Activated CD4-positive, alpha-beta T cell treated with anti-CD3 and anti-CD28 coated beads, Interleukin-2, amount 10 ng/mL, durations not matched to agents 7 days and 5 days (primary cell): ENCODE results near the gene AHNAK. TPM values are rescaled to one million over a fixed set of nuclear protein-coding genes. Genes with fewer than 3 reads are reported as not detected.

Experiments used
- CTCF ChIA-PET: fragments of 350-600 bp; sonication (Branson Sonifier 250); formaldehyde crosslinking; loops from one replicate; lab custom pipeline; 2021; ENCODE audit warnings: antibody characterized with exemption; lab: Charles Lee
- POLR2A ChIA-PET: fragments of 350-600 bp; sonication (Branson Sonifier 250); formaldehyde crosslinking; loops from one replicate; lab custom pipeline; 2021; ENCODE audit warnings: antibody characterized with exemption; lab: Charles Lee
- DNase-seq: peaks from one replicate; pipeline ENCODE4 v3.0.0-alpha.2; 2020
- H3K27ac Mint-ChIP-seq: one replicate; pipeline ENCODE4 v1.8.0; 2021; ENCODE audit warnings: mild to moderate bottlenecking, moderate library complexity, mixed read lengths
- H3K27me3 Mint-ChIP-seq: one replicate; pipeline ENCODE4 v1.8.0; 2021; ENCODE audit warnings: mixed read lengths
- H3K36me3 Mint-ChIP-seq: one replicate; pipeline ENCODE4 v1.8.0; 2021; ENCODE audit warnings: low read depth, mixed read lengths
- H3K4me1 Mint-ChIP-seq: one replicate; pipeline ENCODE4 v1.8.0; 2021; ENCODE audit warnings: mixed read lengths
- H3K4me3 Mint-ChIP-seq: one replicate; pipeline ENCODE4 v1.8.0; 2021; ENCODE audit warnings: mild to moderate bottlenecking, moderate library complexity, mixed read lengths
- H3K9me3 Mint-ChIP-seq: one replicate; pipeline ENCODE4 v1.8.0; 2021; ENCODE audit warnings: mixed read lengths
- total RNA-seq, 2 experiments: library from RNA; stranded (reverse); gene quantifications; one replicate each; pipeline ENCODE4 v1.2.3, GENCODE V29; 2021

The AHNAK gene
- total RNA-seq, 2 experiments from 2014 or later: 206 to 237 TPM

DNA sequence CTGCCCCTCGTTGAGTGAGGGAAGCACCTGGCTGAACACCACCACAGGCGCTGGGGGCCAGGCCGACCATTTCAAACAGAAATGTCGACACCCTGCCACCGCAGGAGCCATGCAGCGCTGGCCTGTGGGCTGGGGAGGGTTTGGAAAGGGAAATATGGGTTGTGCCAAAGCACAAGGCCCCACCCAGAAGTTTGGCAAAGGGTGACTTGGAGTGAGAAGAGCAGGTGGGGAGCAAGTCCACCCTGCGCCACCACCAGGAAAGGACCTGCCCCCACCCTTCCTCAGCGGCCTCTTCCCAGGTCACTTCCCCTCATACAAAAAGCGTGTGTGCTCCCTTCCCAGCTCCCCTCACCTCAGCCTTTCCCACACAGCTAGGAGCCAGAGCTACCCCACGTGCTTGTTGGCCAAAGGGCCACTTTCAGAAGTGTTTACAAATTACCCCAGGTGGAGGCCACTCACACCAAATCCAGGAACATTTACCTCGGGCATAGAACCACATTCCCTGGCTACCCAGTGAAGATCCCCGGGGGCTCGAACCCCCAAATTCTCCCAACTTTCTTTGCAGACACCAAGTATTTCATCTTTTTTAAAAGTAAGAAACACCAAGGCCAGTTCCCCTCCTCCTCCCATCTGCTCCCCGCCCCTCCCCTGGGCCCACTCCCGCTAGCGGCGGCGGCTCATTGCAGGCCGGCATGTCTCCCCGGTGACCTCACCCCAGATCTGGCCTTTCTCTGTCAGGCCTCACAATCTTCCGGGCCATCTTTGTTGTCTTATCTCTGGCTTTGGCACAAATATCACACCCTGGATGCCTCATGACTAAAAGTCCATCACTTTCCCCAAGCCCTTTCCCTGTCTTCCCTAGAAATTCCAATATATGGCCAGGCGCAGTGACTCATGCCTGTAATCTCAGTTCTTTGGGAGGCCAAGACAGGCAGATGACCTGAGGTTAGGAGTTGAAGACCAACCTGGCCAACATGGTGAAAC, 148.3 kb downstream of the AHNAK start:
- no peaks in the 10 kb centered on the region for H3K36me3 Mint-ChIP-seq

DNA sequence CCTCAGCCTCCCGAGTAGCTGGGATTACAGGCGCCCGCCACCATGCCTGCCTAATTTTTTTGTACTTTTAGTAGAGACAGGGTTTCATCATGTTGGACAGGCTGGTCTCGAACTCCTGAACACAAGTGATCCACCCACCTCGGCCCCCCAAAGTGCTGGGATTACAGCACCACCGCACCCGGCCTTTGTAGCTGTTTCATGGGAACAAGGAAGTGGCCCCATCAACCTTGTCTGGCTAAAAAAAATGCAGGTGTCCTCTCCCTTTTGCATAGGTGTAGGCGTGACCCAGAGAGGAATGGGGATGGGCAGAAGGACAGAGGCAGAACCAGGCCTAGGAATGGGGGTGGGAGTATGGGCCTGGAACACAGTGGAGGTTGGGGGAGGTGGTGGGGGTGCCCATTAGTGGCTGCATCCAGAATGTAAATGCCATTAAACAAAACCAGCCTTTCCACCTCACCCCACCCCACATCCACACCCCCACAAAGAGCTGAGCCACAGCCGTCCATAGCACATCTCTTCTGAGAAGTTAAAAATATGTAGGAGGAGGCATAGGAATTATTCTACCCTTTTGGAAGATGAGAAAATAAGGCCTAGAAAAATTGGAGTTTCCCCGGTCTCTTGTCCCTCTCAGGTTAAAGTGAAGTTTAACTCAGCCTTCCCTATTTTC, 150.6 kb downstream of the AHNAK start:
- Mint-ChIP-seq H3K4me3 (no peak overlapping the region), H3K4me1 (peaks cover 22% of the 10 kb centered on the region)
- POLR2A ChIA-PET: no interaction called here

More for the DNA sequence above, 148.3 kb downstream of the AHNAK start:
- no peaks in the 10 kb centered on the region for H3K27me3 Mint-ChIP-seq
- DNase-seq: no peak
- no peak overlapping the region for H3K27ac Mint-ChIP-seq
- no peak overlapping the region for H3K4me3 Mint-ChIP-seq
- H3K9me3 Mint-ChIP-seq: no peaks in the 10 kb centered on the region
- peaks cover 38% of the 10 kb centered on the region for H3K4me1 Mint-ChIP-seq
- ChIA-PET POLR2A (interaction anchor here (0.6 kb wide), 1 partner anchor 154 kb away, joined by 5 read pairs; no protein-coding TSS in a partner anchor), CTCF (interaction anchor here (1.5 kb wide), 1 partner anchor 26 kb away, joined by 4 read pairs; no protein-coding TSS in a partner anchor)

DNA sequence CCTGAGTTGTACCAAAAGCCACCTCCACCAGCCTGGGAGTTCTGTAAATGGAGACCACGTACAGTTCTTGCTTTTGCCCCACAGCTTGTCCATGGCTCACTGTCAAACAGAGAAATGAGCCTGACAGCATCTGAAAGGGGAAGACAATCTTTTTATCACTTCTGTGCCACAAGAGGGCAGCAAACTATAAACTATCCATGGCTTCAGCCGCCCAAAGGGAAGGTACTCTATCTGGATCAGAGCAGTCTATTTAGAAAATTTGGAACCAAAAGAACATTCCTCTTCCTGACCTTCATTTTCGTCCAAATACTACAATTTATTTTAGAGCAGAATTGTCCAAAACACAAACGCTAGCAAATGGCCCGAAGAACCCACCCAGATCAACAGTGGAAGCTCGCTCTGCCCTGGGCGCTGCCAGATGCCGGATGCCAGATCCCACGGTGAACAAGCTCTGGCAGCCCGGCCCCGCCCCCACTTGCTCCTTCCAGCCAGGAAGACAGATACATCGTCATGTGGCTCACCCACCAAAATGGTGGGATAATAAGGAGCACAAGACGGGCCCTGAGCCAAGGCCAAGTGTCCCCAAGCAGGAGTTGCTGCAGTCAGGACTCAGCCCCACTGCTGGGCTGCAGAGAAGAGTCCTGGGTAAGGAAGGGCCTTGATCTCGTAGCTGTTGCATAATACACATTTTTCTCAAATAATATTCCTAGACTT, 151.6 kb downstream of the AHNAK start:
- peaks cover 22% of the 10 kb centered on the region for H3K4me1 Mint-ChIP-seq
- H3K9me3 Mint-ChIP-seq: no peaks in the 10 kb centered on the region
- peaks cover 4% of the 10 kb centered on the region for H3K27me3 Mint-ChIP-seq
- no peak overlapping the region for H3K27ac Mint-ChIP-seq
- no peak overlapping the region for H3K4me3 Mint-ChIP-seq
- DNase-seq: peak; percentile 71
- POLR2A ChIA-PET: interaction anchor here (0.6 kb wide), 1 partner anchor 76 kb away, joined by 4 read pairs; no protein-coding TSS in a partner anchor
- no peaks in the 10 kb centered on the region for H3K36me3 Mint-ChIP-seq
- CTCF ChIA-PET: interaction anchor here (0.6 to 3.3 kb wide), 21 partner anchors 9 to 315 kb away, joined by 3 to 21 read pairs (median 5); partner anchors contain the start of genes C11orf98, CSKMT and TUT1

More for the DNA sequence above, 150.6 kb downstream of the AHNAK start:
- Mint-ChIP-seq H3K36me3 (no peaks in the 10 kb centered on the region), H3K27ac (no peak overlapping the region), H3K27me3 (peaks cover 4% of the 10 kb centered on the region), H3K9me3 (no peaks in the 10 kb centered on the region)
- no peak for DNase-seq
- CTCF ChIA-PET: interaction anchor here (0.8 to 3.3 kb wide), 10 partner anchors 8 to 309 kb away, joined by 3 to 21 read pairs (median 6); partner anchors contain the start of gene TUT1

DNA sequence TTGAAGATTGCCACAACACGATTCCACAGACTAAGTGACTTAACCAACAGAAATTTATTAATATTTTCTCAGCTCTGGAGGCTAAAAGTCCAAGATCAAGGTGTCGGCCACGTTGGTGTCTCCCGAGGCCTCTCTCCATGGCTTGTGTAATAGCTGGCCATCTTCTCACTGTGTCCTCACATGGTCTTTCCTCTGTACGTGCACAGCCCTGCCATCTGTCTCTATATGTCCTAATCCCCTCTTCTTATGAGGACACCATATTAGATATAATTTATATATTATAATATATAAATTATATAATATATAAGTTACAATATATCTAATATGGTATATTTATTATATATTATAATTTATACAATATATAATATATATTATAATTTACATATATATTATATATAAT, 152.9 kb downstream of the AHNAK start:
- H3K27ac Mint-ChIP-seq: no peak overlapping the region
- no peak for DNase-seq
- H3K4me1 Mint-ChIP-seq: peaks cover 16% of the 10 kb centered on the region
- H3K9me3 Mint-ChIP-seq: no peaks in the 10 kb centered on the region
- H3K27me3 Mint-ChIP-seq: peaks cover 9% of the 10 kb centered on the region
- ChIA-PET CTCF (interaction anchor here (0.7 to 3.3 kb wide), 10 partner anchors 8 to 283 kb away, joined by 3 to 21 read pairs (median 5); no protein-coding TSS in a partner anchor), POLR2A (no interaction called here)
- no peaks in the 10 kb centered on the region for H3K36me3 Mint-ChIP-seq
- no peak overlapping the region for H3K4me3 Mint-ChIP-seq

DNA sequence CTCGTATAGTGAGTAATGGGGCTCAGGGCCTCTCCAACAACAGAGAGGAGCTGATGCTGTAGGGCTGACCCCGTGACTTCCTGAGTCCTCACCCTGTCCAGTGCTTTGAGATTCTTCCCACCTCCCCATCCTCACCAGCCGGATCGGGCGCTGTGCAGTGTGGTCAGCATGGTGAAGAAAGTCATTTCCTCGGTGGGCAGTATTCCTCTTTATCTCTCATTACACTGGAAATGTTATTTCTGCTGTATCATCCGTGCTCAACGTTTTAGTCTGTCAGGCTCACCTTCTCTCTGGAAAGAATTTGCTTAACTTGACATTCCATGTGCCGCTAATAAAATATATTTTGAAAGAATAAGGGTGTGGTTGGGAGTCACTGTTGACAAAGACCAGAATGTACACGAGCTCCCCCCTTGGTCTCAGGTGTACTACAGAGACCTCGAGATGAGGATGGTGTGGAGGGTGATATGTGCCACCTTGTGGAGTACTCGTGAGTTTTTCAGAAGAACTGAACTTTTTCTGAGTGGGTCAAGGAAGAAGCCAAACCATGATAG, 153.5 kb downstream of the AHNAK start:
- Mint-ChIP-seq H3K4me3 (no peak overlapping the region), H3K27me3 (peaks cover 9% of the 10 kb centered on the region), H3K27ac (no peak overlapping the region), H3K4me1 (peaks cover 11% of the 10 kb centered on the region), H3K36me3 (no peaks in the 10 kb centered on the region), H3K9me3 (no peaks in the 10 kb centered on the region)
- peak; percentile 45 for DNase-seq
- CTCF ChIA-PET: interaction anchor here (0.7 to 3.0 kb wide), 8 partner anchors 9 to 164 kb away, joined by 3 to 10 read pairs (median 4); partner anchors contain the start of gene SCGB1A1
- POLR2A ChIA-PET: no interaction called here

DNA sequence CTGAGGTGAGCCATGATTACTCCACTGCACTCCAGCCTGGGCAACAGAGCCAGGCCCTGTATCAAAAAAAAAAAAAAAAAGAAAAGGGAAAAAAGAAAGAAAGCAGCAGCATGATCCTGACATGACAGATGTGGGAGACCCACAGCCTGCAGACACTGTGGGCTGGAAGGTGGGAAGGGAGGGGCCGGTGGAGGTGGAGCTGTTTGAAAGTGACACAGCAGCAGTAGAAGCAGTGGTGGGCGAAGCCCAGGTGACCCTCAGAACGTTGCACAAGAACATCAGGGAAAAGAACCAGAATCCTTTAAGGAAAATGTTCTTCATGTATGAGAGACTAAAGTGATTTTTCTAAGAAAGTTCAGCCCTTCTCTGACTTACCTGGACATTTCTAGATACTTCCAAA, 154.1 kb downstream of the AHNAK start:
- peaks cover 13% of the 10 kb centered on the region for H3K4me1 Mint-ChIP-seq
- no peaks in the 10 kb centered on the region for H3K36me3 Mint-ChIP-seq
- no peak overlapping the region for H3K4me3 Mint-ChIP-seq
- CTCF ChIA-PET: interaction anchor here (1.4 to 2.0 kb wide), 4 partner anchors 9 to 163 kb away, joined by 4 to 5 read pairs (median 4); partner anchors contain the start of gene SCGB1A1
- no peak for DNase-seq
- H3K9me3 Mint-ChIP-seq: no peaks in the 10 kb centered on the region
- H3K27me3 Mint-ChIP-seq: peaks cover 9% of the 10 kb centered on the region
- POLR2A ChIA-PET: no interaction called here
- no peak overlapping the region for H3K27ac Mint-ChIP-seq

DNA sequence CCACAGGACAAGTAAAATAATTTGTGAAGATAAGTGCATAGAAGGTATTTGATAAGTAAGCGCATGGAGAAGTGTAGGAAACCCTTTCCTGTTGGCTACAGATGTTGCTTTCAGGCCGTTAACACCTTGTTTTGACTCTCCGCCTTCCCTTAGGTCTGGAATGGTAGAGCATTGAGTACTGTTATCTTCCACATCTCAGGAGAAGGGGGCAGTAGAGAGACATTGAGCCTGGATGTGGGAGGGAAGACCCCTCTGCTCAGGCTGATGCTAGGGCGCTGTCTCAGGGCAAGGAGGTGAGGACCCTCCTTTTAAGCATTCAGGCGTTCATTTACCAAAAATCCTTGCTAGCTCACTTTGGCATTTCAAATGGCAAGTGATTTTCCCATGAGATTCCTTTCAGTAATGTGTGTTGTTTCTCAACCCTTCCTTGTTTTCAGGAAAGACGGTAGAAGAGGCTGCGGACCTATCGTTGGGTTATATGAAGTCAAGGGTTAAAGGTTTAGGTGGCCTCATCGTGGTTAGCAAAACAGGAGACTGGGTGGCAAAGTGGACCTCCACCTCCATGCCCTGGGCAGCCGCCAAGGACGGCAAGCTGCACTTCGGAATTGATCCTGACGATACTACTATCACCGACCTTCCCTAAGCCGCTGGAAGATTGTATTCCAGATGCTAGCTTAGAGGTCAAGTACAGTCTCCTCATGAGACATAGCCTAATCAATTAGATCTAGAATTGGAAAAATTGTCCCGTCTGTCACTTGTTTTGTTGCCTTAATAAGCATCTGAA, 154.8 kb downstream of the AHNAK start:
- Mint-ChIP-seq H3K4me1 (peaks cover 14% of the 10 kb centered on the region), H3K4me3 (no peak overlapping the region), H3K27ac (no peak overlapping the region), H3K9me3 (no peaks in the 10 kb centered on the region), H3K27me3 (peaks cover 9% of the 10 kb centered on the region), H3K36me3 (no peaks in the 10 kb centered on the region)
- ChIA-PET POLR2A (interaction anchor here (0.6 kb wide), 1 partner anchor 385 kb away, joined by 3 read pairs; no protein-coding TSS in a partner anchor), CTCF (interaction anchor here (0.6 to 2.0 kb wide), 4 partner anchors 27 to 377 kb away, joined by 4 to 6 read pairs (median 4); partner anchors contain the start of gene SCGB1A1)
- DNase-seq: no peak

DNA sequence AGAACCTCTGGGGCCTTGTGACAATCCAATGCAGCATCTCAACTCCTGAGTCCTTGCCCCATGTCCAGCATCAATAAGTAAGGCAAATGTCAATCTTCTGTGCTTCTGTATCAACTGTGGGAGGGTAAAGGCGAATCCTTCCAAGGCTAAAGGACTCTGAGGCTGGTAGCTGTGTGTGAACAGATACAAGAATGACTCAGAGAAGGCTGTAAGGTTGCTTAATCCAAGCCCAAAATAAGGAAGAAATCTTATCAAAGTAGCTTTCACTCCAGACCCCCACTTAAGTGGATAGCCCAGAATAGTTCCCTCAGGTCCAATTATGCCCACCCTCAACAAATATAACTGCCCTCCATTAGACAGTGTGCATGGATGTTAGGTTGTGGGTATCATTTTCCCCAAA, 155.9 kb downstream of the AHNAK start:
- Mint-ChIP-seq H3K27me3 (peaks cover 9% of the 10 kb centered on the region), H3K4me1 (peaks cover 20% of the 10 kb centered on the region), H3K36me3 (no peaks in the 10 kb centered on the region), H3K27ac (no peak overlapping the region), H3K9me3 (no peaks in the 10 kb centered on the region), H3K4me3 (no peak overlapping the region)
- DNase-seq: no peak
- POLR2A ChIA-PET: no interaction called here
- CTCF ChIA-PET: interaction anchor here (1.1 kb wide), 1 partner anchor 166 kb away, joined by 3 read pairs; no protein-coding TSS in a partner anchor

DNA sequence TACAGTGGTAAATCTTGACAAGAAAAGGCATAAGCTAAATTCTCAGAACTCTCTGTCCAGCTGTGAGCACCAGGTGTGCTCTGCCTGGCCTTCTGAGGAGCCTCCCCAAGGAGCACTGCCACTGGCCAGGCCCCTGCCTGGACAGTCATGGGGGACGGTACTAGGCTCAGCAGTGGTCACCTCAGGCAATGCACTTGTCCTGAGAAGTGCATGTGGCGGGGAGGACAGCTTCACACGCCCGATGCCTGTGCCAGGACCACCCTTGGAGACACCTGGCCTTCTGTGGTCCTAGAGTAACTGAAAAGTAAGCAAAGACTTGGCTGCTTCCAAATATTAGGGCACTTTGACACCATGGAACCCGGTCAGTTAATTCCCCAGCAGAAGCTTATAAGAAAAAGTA, 156.4 kb downstream of the AHNAK start:
- POLR2A ChIA-PET: no interaction called here
- Mint-ChIP-seq H3K27ac (no peak overlapping the region), H3K4me1 (peaks cover 24% of the 10 kb centered on the region), H3K4me3 (no peak overlapping the region), H3K36me3 (no peaks in the 10 kb centered on the region), H3K9me3 (no peaks in the 10 kb centered on the region), H3K27me3 (peaks cover 9% of the 10 kb centered on the region)
- no peak for DNase-seq
- CTCF ChIA-PET: interaction anchor here (0.7 to 1.1 kb wide), 2 partner anchors 10 to 167 kb away, joined by 3 read pairs; no protein-coding TSS in a partner anchor

DNA sequence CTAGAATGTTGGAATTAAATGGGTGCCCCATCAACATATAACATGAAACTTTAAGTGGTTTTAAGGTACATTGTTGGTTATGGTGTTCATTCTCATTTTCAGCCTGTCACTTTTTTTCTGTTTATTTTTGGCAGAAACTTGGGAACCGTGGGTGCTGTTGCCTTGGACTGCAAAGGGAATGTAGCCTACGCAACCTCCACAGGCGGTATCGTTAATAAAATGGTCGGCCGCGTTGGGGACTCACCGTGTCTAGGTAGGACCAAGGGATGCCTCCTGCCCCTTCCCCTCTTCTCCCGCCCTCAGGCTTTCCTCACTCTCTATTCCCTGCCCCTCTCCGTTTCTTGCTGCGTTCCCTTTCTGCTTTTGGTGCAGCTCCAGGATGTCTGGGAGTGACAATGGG, 157.6 kb downstream of the AHNAK start:
- H3K9me3 Mint-ChIP-seq: no peaks in the 10 kb centered on the region
- H3K27ac Mint-ChIP-seq: no peak overlapping the region
- H3K27me3 Mint-ChIP-seq: peaks cover 9% of the 10 kb centered on the region
- DNase-seq: no peak
- CTCF ChIA-PET: interaction anchor here (0.6 to 1.3 kb wide), 3 partner anchors 18 to 37 kb away, joined by 4 to 6 read pairs (median 5); no protein-coding TSS in a partner anchor
- no peaks in the 10 kb centered on the region for H3K36me3 Mint-ChIP-seq
- POLR2A ChIA-PET: no interaction called here
- peaks cover 19% of the 10 kb centered on the region for H3K4me1 Mint-ChIP-seq
- no peak overlapping the region for H3K4me3 Mint-ChIP-seq

DNA sequence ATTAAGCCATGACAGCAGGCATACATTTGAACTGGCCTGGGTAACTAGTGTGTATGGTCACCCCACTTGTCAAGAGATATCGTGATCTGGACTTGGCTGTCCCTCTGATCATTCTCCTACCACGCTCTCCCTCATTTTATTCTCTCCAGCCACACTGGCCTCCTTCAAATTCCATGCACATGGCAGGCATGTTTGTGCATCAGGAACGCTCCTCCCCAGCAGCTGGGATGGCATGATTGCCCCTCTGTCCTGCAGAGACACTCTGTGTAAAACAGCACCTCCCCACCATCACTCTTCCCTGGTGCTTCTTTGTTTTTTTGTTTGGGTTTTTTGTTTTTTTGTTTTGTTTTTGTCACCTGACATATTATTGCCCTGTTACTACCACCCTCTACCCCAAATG, 159.2 kb downstream of the AHNAK start:
- Mint-ChIP-seq H3K27ac (peak overlapping the region; percentile 13), H3K4me3 (no peak overlapping the region), H3K27me3 (peaks cover 9% of the 10 kb centered on the region), H3K4me1 (peaks cover 13% of the 10 kb centered on the region), H3K9me3 (no peaks in the 10 kb centered on the region), H3K36me3 (no peaks in the 10 kb centered on the region)
- CTCF ChIA-PET: interaction anchor here (1.1 kb wide), 1 partner anchor 37 kb away, joined by 3 read pairs; no protein-coding TSS in a partner anchor
- no peak for DNase-seq
- POLR2A ChIA-PET: no interaction called here
